Measurements from ENCODE around the gene PHC2.

PHC2 gene

DNA sequence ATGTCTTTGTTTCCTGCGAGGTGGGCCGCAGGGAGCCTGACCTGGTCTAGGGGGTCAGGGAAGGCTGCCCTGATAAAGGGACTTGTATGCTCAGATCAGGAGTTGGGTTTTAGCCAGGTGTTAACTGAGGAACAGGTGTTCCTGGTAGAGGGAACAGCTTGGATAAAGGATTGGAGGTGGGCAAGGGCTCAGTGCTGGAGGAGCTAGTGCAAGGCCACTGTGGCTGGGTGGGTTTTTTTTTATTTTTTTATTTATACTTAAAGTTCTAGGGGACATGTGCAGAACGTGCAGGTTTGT lies 141.1 kb downstream of the PHC2 start:
- no peak for DNase-seq (ENCODE audit: low read depth)

DNA sequence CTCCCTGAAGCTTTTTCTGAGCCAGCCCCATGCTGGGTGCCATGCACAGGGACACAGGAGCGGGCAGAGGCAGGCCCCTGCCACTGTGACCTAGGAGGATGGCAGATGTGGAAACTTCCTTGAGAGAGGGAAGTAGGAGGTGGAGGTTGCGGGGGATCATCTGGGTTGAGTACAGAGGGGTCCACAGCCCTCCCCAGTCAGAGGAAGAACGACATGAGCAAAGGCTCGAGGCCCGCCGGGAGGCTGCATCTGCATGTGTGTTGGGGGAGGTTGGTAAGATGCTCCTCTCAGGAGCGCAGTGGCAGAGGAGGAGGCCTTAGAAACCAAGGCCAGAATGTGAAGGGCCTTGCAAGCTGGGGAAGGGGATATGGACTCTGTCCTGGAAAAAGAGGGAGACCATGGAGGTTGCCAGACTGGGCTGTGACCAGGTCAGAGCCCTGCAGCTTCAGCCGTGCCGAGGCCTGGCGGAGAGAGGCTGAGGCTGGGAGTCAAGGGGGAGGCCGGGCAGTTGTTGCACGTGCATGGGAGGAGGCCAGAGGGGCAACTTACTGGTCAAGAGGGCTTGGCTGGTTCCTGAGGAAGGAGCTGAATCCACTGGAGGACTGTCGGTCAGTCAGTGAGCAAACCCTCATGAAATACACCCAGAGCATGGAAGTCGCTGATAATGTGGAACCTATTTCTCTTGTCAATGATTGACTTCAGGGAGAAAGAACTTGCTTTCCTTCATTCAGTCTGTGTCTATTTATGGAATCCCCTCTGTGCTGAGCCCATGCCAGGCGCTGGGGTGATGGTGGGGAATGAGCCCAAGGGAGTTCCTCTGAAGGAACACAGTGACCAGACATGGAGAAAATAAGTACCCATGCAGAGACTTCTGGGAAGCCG lies 141.7 kb downstream of the PHC2 start:
- no peak for DNase-seq (ENCODE audit: low read depth)

DNA sequence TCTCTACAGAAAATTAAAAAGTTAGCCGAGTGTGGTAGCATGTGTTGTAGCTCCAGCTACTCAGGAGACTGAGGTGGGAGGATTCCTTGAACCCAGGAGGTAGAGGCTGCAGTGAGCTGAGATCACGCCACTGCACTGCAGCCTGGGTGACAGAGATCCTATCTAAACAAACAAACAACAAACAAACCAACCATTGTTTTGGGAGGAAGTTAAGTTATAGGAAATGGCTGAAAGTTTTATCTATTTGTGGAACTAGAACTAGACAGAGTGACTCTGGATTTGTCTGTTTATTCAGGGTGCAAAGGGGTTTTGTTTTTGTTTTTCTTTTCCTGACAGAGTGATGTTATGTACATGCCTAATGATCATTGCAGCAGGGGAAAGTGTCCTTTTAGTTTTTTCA lies 143.6 kb downstream of the PHC2 start:
- DNase-seq (ENCODE audit: low read depth), result no peak

DNA sequence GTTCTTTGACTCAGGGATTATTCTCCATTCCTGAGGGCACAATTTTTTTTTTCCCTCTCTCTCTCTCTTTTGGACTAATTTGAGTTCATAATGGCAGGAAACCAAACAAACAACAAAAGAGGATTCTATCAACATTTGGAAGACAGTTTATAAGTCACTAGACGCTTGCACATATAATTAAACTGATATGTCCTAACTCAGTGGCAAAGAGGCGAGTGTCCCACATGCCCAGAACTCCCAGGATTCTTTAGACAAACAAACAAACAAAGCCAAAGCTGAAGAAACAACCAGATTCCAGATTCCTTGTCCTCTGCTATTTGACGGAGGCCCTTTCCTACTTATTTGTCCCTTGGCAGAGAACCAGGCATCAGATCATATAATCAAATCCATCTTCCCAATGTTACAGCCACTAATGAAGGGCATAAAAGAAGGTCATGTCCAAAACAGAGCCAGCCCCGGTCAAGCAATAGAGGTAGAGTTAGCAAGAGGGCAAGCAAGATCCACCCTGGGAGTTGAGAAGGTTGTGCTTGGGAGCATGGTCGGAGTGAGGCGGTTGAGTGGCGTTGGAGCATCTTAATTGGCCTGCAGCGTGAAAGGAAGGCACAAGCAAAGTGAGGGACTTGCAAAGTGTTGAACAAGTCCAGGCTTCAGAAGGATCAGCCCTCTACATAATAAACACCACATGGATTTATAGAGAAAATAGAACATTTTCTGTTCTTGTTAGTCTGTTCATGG lies 144.3 kb downstream of the PHC2 start:
- DNase-seq (ENCODE audit: low read depth), result no peak

DNA sequence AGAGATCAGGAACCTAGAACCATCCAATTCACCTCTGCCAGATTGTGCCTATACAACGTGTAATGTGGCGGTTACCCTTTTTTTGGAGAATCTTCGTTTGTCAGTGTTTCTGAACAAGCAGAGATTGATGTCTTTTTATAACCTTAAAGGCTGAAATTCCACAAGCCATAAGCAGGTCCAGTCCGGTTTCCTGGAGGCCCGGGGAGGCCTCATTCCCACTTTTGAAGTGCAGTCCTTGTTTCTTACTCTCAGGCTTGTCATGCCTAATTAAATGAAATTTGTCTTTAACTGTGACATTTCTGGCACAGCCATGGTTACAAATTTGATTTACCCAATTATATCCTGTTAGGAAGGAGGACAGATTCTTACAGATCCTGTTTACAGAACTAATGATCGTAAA lies 146.8 kb downstream of the PHC2 start:
- DNase-seq (ENCODE audit: low read depth), result no peak

DNA sequence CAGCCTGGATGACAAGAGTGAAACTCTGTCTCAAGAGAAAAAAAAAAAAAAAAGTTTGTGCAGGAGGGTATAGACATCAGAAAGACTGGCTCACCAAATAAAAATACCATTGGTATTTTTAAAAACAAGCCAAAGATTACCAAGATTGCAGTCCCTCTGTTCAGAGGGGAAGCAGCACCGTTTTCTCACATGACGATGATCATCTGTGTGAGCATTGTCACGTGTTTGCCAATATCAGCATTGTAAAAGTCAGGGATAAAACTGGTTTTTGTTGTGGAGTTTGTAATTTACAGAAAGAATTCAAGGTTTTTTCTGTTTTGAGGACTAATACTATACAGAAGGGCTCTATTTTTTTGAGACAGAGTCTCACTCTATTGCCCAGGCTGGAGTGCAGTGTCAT lies 148.1 kb downstream of the PHC2 start:
- no peak for DNase-seq (ENCODE audit: low read depth)

DNA sequence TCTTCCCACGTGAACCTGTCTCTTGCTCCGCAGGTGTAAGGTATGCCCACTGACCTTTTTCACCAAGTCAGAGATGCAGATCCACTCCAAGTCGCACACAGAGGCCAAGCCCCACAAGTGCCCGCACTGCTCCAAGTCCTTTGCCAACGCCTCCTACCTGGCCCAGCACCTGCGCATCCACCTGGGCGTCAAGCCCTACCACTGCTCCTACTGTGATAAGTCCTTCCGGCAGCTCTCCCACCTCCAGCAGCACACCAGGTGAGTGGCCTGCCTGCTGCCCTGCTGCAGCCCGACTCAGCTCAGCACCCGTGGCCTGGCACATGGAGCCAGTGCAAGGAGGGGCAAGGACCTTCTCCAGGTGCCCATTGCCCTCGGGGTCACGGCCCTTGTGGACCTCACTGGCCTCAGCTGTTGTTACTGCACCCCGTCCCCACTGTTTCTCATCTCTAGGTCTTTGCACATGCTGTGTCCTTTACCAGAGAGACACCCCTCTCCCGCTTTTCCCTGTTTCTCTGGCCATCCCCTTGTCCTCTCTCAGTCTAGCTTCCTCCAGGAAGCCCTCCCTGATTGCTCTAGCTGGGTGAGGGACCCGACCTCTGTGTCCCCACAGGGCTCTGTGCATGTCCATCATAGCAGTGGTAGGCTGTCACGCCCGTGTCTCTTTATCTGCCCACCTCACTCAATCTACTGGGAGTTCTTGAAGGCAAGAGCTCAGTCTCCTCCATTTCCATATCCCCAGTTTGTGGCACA lies 149.2 kb downstream of the PHC2 start:
- DNase-seq (ENCODE audit: low read depth), result no peak

DNA sequence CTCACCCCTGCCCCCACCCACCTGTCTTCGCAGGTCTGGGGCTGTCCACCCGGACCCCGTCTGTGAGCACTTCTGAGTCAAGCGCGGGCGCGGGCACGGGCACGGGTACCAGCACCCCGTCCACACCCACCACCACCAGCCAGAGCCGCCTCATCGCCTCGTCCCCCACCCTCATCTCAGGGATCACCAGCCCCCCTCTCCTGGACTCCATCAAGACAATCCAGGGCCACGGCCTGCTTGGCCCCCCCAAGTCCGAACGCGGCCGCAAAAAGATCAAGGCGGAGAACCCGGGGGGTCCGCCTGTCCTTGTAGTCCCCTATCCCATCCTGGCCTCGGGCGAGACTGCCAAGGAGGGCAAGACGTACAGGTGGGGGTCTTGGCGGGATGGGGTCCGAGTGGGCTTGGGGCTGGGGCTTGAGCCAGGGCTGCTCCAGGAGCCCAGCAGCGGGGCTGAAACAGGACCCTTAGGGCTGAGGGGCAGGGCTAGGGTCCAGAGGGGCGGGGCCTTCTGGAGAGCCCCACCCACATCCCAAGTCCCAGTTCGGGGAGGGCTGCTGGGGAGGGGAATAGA lies 150.7 kb downstream of the PHC2 start:
- no peak for DNase-seq (ENCODE audit: low read depth)

DNA sequence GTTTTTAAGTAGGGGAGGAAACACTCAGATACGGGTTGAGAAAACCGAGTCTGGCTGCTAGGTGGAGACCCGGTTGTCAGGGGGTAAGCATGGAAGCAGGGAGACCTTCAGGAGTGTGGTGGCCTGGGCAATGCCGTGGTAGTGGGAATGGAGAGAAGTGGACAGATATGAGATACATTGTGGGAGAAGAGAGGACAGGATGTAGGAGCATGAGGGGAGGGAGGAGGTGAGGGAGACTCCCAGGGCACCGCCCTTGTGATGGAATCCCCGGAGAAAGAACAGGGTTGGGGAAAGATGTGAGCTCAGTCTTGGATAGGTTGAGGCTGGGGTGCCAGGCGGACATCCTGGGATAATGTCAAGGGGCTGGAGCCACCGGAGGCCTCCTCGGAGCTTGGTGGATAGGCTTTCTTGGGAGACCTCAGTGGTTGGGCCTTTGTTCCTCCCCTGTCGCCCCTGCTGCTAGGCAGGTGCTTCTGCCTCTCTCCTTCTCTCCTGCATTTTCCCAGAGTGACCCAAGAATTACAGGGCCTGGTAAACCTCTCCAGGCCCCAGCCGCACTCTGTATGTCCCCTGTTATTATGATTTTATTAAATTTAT lies 153.3 kb downstream of the PHC2 start:
- no peak for DNase-seq (ENCODE audit: low read depth)

DNA sequence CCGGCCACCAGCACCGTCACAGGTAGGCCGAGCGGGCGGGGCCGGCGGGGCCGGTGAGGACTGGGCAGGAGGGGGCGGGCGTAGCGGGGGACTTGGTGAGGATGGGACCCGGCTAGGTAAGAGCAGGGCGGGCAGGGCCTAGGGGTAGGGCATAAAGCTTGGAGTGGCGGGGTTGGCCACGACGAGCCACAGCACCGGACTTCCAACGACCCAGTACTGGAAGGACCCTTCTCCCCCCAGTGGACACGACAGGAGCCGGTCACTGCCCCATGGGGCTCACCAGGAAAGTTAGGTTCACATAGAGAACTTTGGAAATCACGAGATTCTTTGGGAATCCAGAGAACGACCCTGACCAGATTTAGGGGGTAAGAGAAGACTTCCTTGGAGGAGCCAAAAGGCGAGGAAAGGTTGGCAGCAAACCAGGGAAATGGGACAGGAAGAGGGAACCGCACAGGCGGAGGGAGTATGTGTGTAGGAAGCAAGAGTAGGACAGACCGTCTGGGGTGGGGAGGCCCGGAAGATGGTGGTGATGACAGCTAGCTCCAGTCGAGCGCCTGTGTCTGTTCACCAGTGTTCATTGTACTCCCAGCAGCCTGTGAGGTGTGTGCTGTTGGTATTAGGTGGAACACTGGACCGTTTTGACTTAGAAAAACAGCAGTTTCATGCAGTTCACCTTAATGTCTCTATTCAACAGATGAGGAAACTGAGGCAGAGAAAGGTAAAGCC lies 154.2 kb downstream of the PHC2 start:
- DNase-seq (ENCODE audit: low read depth), result no peak

DNA sequence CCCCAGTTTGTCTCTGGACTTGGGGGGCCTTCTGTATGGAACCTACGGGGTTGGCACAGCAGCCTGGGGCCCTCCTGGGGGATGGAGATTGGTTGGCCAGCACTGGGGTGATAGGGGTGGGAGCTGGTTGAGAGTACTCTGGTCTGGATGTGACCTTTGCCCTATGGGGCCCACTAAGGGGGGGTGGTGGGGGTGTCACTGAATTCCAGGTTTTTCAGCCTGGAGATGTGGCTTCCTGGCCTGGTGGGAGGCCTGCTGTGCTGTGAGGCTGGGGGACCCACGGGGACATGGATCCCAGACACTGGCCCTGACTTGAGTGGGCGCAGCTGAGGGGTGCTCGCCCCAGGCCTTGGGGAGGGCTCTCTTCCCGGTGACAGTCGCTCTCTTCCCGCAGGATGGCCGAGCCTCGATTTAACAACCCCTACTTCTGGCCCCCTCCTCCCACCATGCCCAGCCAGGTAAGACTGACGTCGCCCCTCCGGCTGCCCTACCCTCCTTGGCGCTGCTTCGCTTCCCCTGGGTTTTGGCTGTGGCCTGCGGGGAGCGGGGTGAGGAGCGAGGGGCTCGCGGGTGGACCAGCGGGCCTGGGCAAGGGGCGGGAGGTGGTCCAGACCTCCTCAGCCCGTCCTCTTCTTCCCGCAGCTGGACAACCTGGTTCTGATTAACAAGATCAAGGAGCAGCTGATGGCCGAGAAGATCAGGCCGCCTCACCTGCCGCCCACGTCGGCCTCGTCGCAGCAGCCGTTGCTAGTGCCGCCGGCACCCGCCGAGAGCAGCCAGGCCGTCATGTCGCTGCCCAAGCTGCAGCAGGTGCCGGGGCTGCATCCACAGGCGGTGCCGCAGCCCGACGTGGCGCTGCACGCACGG lies 155.0 kb downstream of the PHC2 start:
- DNase-seq (ENCODE audit: low read depth), result no peak

DNA sequence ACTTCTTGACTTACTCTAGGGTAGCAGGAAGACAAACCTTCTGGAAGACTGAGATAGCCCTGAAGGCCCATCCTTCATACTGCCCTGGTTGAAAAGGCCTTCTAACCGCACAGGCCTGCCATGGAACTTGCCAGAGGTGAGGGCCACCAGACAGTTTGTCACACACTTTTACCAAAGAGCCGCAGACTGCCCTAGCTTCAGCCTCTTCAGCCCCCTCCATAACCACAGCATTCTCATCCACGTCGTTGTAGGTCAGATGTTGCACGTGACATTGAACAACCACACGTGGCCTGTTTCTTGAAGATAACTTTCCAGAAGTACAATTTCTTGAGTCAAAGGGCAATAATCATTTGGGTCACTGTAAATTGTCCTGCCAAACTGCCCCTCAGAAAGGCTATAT lies 155.7 kb downstream of the PHC2 start:
- DNase-seq (ENCODE audit: low read depth), result no peak

DNA sequence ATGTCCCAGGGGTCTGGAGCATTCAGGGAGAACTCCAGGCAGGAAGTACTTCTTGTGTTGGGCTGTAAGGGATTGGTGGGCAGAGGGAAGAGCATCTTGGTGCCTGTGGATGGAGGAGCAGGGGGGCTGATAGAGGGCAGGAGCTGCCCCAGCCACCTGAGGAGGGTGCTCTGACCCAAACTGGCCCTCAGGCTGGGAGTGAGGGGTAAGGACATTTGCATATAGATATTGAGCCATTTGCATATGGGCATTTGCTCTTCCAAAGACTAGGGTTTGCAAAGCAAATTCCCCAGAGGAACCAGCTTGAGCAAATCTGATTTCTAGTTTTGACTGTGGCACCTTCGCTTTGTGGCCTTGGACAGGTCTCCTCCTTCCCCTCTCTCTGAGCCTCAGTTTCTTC lies 156.4 kb downstream of the PHC2 start:
- no peak for DNase-seq (ENCODE audit: low read depth)

DNA sequence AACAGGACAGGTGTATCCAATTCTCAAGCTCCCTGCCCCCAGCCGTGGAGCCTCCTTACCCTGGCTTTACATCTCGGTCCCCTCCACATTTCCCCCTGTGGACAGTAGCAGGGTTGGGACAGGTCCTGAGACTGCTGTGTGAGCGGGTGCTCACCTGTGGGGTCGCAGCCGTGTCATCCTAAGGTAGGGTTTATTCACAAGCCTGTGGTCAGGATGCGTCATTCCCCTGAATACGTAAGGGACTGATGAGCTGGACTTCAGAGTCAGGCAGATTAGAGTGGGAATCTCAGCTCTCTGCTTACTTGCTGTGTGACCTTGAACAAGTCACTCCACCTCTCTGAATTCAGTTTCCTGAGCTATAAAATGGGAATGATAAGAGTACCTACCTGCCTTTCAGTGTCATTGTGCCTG lies 156.9 kb downstream of the PHC2 start:
- no peak for DNase-seq (ENCODE audit: low read depth)
